Esophagus mucosa (tissue), 1 donor: ENCODE results near the gene DNAH14. TPM values are rescaled to one million over a fixed set of nuclear protein-coding genes. Genes with fewer than 3 reads are reported as not detected.
"Not testable (repeated sequence)": the region's sequence is repeated elsewhere in the genome, so short reads cannot be mapped to it uniquely, and the experiment has no call there.

Experiments
- ATAC-seq: fragments of 200-7000 bp; cut with Tn5 transposase; one replicate; pipeline ENCODE4 v1.9.1; 2020
- total RNA-seq: library from RNA; stranded (reverse); gene quantifications from one replicate; pipeline ENCODE4 v1.2.4, GENCODE V29; 2023
- donor health status: DM: yes; HTN: yes; CAD: no.

The DNAH14 gene
- 5.9 TPM for total RNA-seq

DNA sequence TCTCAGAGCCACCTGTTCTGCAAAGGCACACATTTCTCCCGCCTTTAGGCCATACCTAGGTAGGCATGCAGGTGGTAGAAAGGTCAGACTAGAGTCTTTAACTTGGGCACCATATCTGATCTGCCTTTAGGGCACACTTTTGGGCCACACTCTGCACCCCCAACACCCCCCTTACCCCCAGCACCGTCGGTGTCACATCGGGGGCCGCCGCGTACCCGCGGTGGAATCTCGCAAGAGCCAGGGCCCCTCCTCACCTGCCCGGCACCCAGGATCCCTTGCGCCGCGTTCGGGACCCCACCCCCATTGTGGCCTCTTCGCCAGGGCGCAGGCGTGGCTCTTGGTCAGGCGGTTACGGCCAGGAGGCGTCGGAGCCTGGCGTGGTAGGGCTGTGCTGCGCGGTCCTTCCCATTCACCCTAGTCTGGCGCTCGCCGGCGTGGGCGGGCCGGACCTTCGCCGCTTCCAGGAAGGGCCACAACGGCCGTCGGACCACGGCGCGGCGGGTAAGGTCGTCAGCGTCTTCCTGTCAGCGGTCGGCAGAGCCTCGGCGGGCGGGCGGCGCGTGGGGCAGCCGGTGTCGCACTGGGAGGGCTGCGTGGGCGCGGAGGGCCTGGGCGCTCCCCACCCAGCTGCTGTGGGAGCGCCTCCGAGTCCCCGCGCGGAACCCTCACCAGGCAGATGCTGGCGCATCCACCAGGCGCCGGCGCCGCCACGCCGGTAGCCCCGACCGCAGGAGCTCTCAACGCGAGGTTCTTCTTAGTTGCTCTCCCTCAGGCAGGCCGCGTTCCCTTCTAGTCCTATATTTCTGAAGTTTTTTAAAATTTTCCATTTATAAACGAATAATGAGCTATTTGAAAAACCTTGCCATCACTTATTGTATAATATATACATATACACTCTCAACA, at the start of gene DNAH14:
DNAH14 (plus strand) TSS at position 341 of the 903 bp plus-strand sequence. CDS start 23,028 bp downstream, outside the sequence.
- peak; percentile 87 for ATAC-seq

DNA sequence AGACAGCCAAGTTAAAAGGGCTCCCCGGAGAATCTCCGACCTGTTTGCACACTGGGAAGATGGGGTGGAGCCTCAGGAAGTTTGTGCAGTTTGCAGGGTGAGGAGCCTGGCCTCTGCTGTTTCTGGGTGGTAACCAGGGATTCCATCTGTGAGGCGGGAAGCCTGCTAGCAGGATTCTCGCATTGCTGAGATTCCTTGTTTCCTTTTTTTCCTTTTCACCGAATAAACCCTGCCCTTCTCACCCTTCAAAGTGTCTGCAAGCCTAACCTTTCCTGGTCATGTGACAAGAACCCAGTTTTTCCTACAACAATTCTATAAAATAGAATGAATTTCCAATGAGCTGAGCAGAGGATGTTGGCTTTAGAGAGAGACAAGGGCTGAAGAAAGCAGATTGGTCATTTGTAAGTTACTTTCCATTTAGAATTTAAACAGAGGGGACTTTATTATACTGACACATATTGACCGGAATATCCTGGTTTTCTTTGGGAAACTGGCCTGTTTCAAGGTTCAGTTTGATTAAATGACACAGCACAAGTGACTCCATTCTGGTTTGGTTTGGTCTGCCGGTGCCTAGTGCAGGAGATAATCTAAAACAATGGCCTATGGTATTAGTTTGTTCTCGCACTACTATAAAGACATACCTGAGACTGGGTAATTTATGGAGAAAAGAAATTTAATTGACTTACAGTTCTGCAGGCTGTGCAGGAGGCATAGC, 48.7 kb upstream of the DNAH14 start:
- no peak for ATAC-seq

DNA sequence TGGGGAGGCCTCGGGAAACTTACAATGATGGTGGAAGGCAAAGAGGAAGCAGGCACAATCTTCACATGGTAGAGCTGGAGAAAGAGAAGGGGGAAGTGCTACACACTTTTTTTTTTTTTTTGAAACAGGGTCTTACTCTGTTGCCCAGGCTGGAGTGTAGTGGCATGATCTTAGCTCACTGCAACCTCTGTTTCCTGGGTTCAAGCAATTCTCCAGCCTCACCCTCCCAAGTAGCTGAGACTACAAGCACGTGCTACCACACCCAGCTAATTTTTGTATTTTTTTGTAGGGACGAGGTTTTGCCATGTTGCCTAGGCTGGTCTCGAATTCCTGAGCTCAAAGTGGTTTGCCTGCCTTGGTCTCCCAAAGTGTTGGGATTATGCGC, 48.2 kb upstream of the DNAH14 start:
- not testable (repeated sequence) for ATAC-seq

DNA sequence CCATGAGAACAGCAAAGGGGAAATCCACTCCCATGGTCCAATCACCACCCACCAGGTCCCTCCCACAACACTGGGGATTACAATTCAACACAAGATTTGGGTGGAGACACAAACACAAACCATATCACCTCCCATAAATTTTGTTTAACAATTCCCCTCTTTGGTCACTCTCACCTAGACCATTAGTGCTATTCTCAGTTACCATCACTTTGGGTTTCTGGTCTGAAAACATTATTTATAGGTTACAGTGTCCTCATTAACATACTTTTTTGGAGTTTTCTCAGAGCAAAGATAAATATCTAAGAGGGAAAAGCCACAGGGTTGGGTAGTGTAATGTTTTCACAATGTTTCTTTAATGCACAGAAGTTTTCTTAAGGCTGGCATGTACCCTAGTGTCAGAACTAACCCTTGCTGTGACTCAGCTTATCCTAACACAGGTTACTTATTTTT, 47.7 kb upstream of the DNAH14 start:
- no peak for ATAC-seq

DNA sequence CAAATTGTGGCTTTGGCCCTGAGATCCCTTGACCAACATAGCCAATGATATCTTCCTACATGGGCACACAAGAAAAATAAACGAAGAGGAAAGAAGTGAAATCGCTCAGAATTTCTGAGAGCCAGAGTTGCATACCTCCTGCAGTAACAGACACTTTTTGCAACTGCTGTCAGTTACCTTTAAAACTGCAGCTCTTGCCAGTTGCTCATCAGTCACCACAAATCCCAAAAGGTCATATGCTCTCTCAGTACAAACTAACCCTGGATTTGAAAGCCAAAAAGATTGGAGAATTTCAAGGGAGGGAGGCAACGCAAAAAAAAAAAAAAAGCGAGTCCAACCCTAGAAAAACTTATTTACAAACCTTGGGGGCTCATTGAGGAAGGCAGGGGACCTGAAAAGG, 47.2 kb upstream of the DNAH14 start:
- no peak for ATAC-seq

DNA sequence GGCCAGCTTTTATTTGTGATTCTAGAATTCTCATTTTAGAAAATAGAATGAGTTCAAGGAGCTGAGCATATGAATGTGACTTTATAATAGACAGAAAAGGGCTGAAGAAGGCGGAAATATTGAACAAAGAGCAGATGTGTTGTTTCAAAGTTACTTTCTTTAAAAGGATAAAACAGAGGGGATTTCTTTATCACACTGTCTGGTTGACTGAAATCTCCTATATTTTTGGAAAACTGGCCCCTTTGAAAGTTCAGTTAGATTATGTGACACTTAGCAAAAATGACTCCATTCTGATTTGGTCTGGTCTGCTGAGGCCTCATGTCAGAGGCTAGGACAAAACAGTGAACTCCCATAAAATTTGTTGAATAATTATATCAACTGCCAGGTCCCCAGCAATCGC, 46.4 kb upstream of the DNAH14 start:
- no peak for ATAC-seq

DNA sequence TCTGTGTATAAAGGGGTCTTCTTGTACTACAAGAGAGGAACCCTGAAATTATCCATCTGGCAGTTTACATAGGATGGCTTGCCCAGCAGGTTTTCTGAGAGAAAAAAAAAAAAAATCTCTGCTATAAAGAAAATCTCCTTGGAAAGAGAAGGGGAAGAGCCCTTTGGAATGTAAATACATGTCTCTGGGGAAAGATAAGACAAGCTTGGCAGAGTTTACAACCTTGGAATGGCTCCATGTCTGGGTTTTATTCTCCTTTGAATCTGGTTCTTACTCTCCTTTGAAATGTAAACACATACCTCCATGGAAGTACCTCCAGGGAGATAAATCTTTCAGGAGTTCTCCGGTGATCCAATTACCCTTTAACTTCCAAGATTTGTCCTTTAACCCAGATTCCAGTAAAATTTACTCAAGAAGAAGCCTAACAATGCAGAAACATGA, 45.1 kb upstream of the DNAH14 start:
- no peak for ATAC-seq

DNA sequence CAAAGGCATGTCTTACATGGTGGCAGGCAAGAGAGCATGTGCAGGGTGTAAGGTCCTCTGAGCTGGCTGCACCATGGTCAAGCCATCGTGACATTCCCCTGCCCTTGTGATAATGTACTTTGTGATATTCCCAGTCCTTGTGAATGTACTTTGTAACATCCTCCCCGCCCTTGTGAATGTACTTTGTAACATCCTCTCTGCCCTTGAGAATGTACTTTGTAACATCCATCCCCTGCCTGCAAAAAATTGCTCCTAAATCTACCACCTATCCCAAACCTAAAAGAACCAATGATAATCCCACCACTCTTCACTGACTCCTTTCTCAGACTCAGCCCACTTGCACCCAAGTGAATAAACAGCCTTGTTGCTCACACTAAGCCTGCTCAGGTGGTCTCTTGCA, 44.1 kb upstream of the DNAH14 start:
- ATAC-seq: not testable (repeated sequence)

DNA sequence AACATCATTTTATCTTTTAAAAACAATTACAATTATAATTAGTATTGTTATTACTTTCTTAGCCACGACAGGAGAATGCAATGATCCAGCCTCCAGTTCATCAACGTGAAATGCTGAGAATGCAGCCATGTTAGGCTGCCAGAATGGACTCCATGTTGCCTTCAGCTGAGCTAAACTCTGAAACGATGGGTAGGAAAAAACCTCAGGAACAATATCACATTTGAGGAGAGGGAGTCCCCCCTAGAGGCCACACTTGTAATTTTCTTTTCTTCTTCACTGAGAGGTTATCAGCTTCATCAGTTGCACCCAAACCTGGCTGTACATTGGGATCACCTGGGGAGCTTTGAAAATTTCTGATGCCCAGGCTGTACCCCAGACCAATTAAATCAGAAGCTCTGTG, 34.6 kb upstream of the DNAH14 start:
- no peak for ATAC-seq

DNA sequence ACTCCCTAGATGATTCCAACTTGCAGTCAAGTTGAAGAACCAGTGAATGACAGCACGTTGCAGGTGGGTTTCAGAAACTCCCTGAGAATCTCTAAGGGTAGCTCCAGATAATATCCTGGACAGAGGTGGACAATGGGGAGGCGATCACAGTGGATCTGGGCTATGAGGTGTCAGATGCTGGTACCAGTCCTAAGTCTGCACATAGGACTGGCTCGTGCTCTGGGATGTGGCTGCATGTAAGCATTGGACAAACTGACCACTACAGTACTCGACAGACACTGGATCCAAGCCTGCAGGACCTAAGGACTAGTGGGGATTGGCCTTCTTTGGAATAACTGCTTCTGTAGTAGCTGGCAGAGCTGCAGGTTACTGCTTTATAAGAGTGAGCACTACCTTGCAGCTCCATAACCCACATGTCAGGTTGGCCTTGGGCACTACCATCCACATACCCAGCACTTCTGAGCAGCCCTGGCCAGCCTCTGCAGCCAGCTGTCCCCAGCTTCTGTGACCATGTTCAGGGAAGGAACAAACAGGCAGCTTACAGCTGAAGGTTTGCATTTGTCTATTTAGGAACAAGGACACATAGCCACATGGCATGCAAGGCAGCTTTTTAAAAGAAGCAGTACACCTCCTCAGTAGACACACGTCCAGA, 33.2 kb upstream of the DNAH14 start:
- ATAC-seq: no peak

DNA sequence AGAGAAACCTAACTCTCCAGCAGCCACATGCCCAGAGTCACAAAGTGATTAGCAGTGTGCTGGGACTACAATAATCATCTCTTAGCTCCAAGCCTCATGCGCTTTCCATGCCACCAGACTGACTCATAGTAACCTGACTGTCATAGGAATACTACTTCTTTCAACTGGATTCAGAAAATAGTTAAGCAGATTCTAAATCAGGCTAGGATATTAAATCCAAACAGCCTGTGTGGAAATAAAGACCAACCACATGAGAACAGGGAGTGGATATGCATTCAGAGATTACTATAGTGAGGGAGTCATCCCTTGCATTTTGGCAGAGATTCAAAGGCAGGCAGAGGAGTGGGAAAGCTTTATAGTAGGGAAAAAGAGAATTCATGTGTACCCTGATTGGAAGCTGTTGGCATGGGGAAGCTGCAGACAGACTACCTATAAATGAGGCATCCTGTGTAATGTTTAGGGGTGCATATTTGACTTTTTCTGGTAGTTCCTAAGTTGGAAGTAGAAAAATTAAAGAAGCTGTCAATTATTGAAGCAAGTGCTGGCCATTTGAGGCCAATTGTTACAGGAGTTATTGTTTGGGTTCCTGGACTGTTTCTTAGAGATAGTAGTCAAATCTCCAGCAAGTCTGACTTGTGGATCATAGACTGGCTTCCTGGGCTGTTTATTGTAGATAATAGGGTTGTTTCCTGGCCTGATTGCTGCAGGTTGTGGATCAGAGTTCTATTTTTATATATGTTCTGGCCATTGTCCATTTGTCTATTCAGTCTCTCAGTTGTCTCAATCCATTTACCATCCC, 31.7 kb upstream of the DNAH14 start:
- no peak for ATAC-seq

DNA sequence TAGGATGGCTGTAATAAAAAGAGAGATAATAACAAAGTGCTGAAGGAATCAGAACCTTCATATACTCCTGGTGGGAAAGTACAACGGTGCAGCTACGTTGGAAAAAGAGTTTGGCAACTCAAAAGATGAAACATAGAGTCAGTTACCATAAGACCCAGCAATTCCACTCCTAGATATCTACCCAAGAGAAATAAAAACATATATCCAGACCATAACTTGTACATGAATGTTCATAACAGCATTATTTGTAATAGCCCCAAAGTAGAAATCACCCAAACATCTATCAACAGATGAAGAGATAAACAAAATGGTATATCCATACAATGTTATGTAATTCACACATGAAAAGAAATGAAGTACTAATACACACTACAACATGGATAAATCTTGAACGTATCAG, 30.5 kb upstream of the DNAH14 start:
- no peak for ATAC-seq

DNA sequence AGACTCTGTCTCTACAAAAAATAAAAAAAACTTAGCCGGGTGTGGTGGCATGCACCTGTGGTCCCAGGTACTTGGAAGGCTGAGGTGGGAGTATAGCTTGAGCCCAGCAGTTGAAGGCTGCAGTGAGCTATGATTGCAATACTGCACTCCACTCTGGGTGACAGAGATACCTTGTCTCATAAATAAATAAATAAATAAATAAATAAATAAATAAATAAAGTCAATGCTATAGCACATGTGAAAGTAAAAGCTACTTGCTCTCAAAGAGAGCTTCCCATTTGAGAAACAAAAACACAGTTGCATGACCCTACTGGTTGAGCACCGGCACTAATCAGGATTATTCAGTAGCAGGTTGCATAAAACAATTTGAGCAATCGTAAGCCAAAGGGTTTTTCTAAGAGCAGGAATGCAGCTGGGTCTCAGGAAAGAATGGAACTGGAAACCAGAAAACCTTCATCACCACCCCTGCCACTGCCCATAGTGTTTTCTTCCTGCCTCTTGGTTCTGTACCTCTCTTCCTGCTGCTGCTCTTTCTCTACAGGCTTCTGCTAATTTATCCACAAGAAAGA, 29.3 kb upstream of the DNAH14 start:
- no peak for ATAC-seq

DNA sequence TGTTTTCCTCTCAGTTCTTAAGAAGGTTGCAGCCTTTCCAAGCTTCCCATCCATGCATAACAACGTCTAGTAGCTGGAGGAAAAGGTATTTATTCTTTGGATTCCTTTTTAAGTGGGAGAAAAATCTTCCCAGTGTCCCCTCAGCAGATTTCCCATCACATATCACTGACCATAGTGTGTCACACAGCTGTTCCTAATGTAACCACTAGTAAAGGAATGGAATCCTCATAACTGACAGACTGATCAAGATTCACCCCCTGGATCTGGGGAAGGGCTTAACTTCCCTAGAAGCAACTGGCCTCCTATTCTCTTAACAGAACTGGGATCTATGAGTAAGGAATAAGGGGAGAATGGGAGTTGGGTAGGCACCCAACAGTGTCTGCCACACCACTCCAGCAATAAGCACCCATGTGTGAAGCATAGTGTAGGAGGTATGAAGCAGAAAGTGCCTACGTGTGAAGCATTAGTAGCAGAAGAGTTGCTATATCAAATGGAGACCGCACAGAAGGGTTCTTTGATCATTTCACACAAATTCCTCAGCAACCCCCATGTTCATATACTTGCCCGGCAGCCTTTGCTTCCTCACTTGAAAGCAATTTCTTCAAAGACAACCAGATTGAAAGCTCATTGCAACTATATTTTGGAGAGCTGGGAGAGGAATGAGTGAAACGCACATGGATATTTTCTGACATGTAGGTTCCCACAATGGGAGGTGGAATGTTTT, 28.2 kb upstream of the DNAH14 start:
- no peak for ATAC-seq

DNA sequence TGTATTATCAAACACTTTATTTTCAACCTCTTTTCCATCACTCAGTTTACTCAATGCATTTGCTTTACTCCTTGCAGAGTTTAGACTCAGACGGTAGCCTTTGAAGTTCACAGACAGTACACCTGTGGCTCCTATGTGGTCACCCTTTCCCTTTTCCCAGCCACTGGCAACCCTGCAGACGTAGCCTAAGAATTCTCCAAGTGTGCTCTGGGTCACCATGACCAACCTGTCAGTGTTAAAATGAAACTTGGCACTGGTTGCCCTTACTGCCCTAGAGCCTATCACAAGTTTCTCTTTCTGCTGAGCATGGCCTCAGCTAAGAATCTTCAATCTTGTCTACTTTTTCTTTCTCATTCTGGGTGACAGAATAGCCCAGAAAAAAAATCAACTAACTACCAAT, 25.5 kb upstream of the DNAH14 start:
- ATAC-seq: no peak

DNA sequence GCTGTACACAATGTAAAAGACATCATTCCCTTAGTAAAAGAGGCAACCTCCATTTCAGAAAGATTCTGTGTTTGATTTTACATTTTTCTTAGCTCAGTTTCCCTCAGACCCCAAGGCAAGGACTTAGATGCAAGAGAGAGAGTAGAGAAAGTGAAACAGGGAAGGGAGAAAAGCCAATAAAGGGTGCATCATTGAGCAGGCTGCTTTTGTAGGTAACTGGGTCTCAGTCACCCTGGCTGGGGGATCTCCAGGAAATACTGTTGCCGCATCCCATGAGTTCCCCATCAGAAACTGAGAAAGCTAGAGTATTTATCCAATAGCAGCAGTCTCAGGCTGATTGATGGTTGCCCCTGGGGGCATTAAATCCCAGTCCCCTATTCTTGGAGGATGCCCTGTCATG, 23.1 kb upstream of the DNAH14 start:
- no peak for ATAC-seq

DNA sequence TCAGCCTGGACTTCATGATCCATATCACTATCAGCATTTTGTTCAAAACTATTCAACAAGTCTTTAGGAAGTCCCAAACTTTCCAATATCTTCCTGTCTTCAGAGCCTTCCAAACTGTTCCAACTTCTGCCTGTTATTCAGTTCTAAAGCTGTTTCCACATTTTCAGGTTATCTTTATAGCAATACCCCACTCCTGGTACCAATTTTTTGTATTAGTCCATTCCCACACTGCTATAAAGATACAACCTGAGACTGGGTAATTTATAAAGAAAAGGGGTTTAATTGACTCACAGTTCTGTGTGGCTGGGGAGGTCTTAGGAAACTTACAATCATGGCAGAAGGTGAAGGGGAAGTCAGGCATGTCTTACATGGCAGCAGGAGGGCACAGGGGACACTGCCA, 18.3 kb upstream of the DNAH14 start:
- no peak for ATAC-seq

DNA sequence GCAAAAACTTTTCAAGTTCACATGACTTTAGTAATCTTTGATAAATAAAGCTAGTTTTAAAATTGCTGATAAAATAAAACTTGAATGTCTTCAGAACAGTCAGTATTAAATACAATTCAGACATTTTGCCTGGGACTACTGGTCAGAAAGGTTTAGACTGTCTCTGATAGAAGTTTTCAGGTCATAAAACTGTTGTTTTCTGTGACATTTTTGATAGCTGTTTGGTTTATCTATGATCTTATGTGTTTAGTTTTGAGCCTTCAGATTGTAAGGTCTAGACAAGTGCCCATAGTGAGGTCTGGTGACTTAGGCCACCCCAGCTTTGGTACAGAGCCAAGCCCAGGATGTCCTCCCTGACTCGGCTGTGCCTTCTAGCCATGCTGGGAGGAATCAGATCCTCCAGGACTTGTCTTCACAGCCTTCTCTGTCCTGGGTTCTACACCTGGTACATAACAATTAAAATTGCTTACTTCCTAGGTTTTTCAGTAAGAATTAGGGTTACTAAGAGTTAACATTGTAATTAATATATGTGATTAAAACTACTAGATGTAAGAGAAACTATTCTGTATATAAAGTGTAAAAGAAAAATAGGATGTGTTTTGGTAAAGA, 15.1 kb upstream of the DNAH14 start:
- ATAC-seq: no peak

DNA sequence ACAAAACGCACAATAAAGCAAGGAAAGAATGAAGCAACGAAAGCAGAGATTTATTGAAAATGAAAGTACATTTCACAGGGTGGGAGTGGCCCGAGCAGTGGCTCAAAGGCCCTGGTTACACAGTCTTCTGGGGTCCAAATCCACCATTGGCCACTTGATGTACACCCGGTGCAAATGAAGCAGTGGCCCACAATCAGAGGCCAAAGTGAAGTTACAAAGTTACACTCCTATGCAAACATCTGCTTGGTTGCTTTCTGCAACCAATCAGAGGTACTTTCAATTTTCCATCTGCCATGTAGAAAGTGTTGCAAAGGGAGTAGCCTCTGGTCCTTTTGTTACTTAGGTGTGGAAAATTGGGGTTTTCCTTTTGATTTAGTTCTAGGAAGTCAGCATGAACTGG, 10.0 kb upstream of the DNAH14 start:
- ATAC-seq: no peak

DNA sequence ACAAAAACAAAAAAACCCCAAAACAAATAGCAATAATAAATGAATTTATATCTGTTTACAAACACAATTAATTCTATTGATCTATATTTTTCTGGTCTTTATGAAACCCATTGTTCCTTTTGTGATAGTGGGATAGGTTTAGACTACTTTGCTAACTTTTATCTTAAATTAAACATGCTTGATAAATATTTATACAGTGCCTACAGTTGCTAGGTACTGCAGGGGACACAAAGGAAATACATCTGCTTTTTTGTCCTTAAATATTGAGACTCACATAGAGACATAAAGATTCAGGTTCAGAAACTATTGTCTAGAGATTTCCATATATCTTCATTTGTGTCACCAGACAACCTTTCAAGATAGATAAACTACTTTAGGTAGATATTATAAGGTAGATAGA, 8.5 kb upstream of the DNAH14 start:
- no peak for ATAC-seq

DNA sequence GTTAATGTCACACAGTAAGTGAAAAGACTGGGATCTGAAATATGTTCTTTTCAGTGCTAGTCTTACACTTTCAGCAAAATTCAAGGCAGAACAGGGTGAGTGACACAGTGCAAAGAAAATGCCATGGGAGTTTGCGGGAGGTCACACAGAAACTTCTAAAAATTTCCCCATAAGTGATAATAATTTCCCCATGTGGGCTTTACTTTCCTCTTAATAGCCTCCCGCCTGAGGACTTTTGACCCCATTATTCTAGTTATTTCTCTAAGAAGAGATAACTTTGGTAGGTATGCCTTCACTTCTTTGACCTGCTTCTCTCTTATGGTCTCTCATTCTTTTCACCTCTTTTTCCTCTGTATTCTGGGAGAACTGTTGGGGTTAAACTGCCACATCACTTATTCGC, 8.1 kb upstream of the DNAH14 start:
- ATAC-seq: no peak
